ENCODE measurements around the gene NRXN3. TPM values are rescaled to one million over a fixed set of nuclear protein-coding genes. Genes with fewer than 3 reads are reported as not detected.

The NRXN3 gene
- polyA plus RNA-seq, 1 of the 3 experiments (the other 2 are of a cell fraction), result 1.6 TPM

DNA sequence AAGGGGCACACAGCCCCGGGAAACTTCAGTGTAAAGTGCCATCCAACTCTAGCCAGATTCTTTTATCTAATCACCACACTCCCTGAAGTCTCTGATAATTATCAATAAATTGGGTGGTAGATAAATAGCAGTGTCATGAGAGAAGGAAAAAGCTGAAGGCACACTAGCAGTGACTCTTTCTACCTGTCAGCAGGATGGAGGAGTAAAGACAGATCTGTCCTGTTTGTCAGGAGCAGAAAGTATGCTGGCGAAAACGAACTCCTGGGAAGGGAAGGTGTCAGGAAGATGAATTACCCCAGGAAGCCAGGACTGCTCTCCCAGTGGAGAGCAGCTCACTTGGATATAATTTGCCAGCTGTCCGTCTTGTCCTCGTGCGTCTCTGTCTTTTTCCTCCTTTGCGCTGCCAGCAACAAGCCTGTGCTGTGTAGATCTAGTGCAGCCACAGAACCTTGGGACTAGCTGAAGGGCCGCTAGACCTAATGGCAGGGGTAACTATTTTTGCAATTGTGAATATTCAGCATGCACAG lies 1059.3 kb downstream of the NRXN3 start:
- Histone ChIP-seq H3F3A (replicated peaks; ENCODE audit: insufficient read depth) (no peaks in the 10 kb centered on the region), H4K20me1 (ENCODE audit: insufficient read depth) (no peaks in the 10 kb centered on the region), H3K9me3 (no peaks in the 10 kb centered on the region), H3K36me3 (replicated peaks in 1 of 2; ENCODE audit: control insufficient read depth in 1 of 2, insufficient read depth in 2 of 2, low read length in 1 of 2) (no peaks in the 10 kb centered on the region), H2AFZ (ENCODE audit: low read depth) (no peak overlapping the region), H3K4me3 (ENCODE audit: low read depth in 2 of 2, low read length in 1 of 2) (no peak overlapping the region), H3K9ac (no peak overlapping the region), H3K27ac (ENCODE audit: low read depth in 2 of 2, low read length in 1 of 2) (no peak overlapping the region), H3K9me2 (no peaks in the 10 kb centered on the region), H3K79me2 (ENCODE audit: insufficient read depth) (no peaks in the 10 kb centered on the region), H3K4me2 (no peak overlapping the region), H3K4me1 (ENCODE audit: control insufficient read depth in 1 of 2, insufficient read depth in 2 of 2, low read depth in 1 of 2, low read length in 1 of 2) (peaks cover 0 to 4% of the 10 kb centered on the region in 2 experiments; a peak in 1 of 4 replicates), H3K27me3 (ENCODE audit: insufficient read depth) (no peaks in the 10 kb centered on the region)
- CTCF ChIA-PET, result no interaction called here
- POLR2A ChIA-PET, result no interaction called here
- 22% methylated on average over 8 of the region's 8 CpGs for WGBS (ENCODE audit: low lambda C conversion rate)
- TF ChIP-seq ELF1 (IDR thresholded peaks at IDR 0.05) (no peak), EP300 (IDR thresholded peaks at IDR 0.05; ENCODE audit: borderline replicate concordance in 1 of 2, low read depth in 1 of 2, low read length in 1 of 2) (no peak), NRF1 (IDR thresholded peaks at IDR 0.05; ENCODE audit: low read depth, low read length) (no peak), FOXJ3 (CRISPR knock-in tag; IDR thresholded peaks at IDR 0.05) (no peak), POLR2AphosphoS5 (IDR thresholded peaks at IDR 0.05; ENCODE audit: low read depth, low read length) (no peak), TAF1 (IDR thresholded peaks at IDR 0.05; ENCODE audit: borderline replicate concordance, low read depth, low read length) (no peak)
- TF ChIP-seq, protein P1, sequence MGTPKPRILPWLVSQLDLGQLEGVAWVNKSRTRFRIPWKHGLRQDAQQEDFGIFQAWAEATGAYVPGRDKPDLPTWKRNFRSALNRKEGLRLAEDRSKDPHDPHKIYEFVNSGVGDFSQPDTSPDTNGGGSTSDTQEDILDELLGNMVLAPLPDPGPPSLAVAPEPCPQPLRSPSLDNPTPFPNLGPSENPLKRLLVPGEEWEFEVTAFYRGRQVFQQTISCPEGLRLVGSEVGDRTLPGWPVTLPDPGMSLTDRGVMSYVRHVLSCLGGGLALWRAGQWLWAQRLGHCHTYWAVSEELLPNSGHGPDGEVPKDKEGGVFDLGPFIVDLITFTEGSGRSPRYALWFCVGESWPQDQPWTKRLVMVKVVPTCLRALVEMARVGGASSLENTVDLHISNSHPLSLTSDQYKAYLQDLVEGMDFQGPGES (IDR thresholded peaks at IDR 0.05; ENCODE audit: low read depth, low read length), result no peak
- no peak for DNase-seq

DNA sequence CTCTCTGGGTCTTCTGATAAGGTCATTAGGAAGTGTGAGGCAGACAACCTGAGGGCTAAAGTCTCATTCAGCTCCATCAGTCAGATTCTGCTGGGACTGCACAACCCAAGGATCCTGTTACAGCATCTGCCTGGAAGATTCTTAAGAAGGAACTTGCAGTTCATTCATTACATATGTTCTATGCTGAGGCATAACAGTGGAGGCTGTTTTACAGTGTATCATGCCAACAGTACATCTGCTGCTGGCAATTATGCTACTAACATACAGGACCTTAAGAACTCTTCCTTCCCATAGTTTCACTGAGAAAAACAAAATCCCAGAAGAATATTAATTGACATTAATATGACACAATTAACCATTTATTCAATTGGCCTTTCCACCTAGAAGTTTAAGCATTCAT lies 1072.5 kb downstream of the NRXN3 start:
- Histone ChIP-seq H3K4me1 (ENCODE audit: control insufficient read depth in 1 of 2, insufficient read depth in 2 of 2, low read depth in 1 of 2, low read length in 1 of 2) (peaks cover 0 to 8% of the 10 kb centered on the region in 2 experiments; a peak in 1 of 4 replicates), H3K79me2 (ENCODE audit: insufficient read depth) (no peaks in the 10 kb centered on the region), H3K9me2 (no peaks in the 10 kb centered on the region), H3K9me3 (no peaks in the 10 kb centered on the region), H3K4me2 (no peak overlapping the region), H3K9ac (no peak overlapping the region), H3K27me3 (ENCODE audit: insufficient read depth) (no peaks in the 10 kb centered on the region), H3K27ac (ENCODE audit: low read depth in 2 of 2, low read length in 1 of 2) (no peak overlapping the region), H3K36me3 (replicated peaks in 1 of 2; ENCODE audit: control insufficient read depth in 1 of 2, insufficient read depth in 2 of 2, low read length in 1 of 2) (no peaks in the 10 kb centered on the region), H3K4me3 (ENCODE audit: low read depth in 2 of 2, low read length in 1 of 2) (no peak overlapping the region), H2AFZ (ENCODE audit: low read depth) (no peak overlapping the region), H3F3A (replicated peaks; ENCODE audit: insufficient read depth) (no peaks in the 10 kb centered on the region), H4K20me1 (ENCODE audit: insufficient read depth) (no peaks in the 10 kb centered on the region)
- no peak for TF ChIP-seq EP300 (IDR thresholded peaks at IDR 0.05; ENCODE audit: borderline replicate concordance in 1 of 2, low read depth in 1 of 2, low read length in 1 of 2)
- TF ChIP-seq POLR2AphosphoS5 (IDR thresholded peaks at IDR 0.05; ENCODE audit: low read depth, low read length), result no peak
- no peak for TF ChIP-seq CHD2 (IDR thresholded peaks at IDR 0.05; ENCODE audit: low read length, partially characterized antibody)
- no peak for TF ChIP-seq GABPA (IDR thresholded peaks at IDR 0.05; ENCODE audit: low read depth)
- no peak for TF ChIP-seq MEF2A (IDR thresholded peaks at IDR 0.05; ENCODE audit: borderline replicate concordance, low read depth)
- TF ChIP-seq, protein P2, sequence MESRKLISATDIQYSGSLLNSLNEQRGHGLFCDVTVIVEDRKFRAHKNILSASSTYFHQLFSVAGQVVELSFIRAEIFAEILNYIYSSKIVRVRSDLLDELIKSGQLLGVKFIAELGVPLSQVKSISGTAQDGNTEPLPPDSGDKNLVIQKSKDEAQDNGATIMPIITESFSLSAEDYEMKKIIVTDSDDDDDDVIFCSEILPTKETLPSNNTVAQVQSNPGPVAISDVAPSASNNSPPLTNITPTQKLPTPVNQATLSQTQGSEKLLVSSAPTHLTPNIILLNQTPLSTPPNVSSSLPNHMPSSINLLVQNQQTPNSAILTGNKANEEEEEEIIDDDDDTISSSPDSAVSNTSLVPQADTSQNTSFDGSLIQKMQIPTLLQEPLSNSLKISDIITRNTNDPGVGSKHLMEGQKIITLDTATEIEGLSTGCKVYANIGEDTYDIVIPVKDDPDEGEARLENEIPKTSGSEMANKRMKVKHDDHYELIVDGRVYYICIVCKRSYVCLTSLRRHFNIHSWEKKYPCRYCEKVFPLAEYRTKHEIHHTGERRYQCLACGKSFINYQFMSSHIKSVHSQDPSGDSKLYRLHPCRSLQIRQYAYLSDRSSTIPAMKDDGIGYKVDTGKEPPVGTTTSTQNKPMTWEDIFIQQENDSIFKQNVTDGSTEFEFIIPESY (IDR thresholded peaks at IDR 0.05; ENCODE audit: borderline replicate concordance, low read depth), result no peak
- TF ChIP-seq EZH2phosphoT487 (IDR thresholded peaks at IDR 0.05; ENCODE audit: borderline replicate concordance, low read depth), result no peak
- TF ChIP-seq, protein P3, sequence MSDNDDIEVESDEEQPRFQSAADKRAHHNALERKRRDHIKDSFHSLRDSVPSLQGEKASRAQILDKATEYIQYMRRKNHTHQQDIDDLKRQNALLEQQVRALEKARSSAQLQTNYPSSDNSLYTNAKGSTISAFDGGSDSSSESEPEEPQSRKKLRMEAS (IDR thresholded peaks at IDR 0.05; ENCODE audit: low read depth), result no peak
- TF ChIP-seq, protein P4, sequence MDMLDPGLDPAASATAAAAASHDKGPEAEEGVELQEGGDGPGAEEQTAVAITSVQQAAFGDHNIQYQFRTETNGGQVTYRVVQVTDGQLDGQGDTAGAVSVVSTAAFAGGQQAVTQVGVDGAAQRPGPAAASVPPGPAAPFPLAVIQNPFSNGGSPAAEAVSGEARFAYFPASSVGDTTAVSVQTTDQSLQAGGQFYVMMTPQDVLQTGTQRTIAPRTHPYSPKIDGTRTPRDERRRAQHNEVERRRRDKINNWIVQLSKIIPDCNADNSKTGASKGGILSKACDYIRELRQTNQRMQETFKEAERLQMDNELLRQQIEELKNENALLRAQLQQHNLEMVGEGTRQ (IDR thresholded peaks at IDR 0.05; ENCODE audit: borderline replicate concordance, low read depth, low read length), result no peak
- no peak for TF ChIP-seq JUND (IDR thresholded peaks at IDR 0.05)
- ChIA-PET POLR2A (no interaction called here), CTCF (interaction anchor here (1.2 kb wide), 1 partner anchor 11 kb away, joined by 3 read pairs; no protein-coding TSS in a partner anchor)
- no peak for DNase-seq

All from SK-N-SH (cell line).